Measurements from ENCODE around the gene PRSS8.
"Not testable (repeated sequence)": the region's sequence is repeated elsewhere in the genome, so short reads cannot be mapped to it uniquely, and the experiment has no call there.

The PRSS8 gene

DNA sequence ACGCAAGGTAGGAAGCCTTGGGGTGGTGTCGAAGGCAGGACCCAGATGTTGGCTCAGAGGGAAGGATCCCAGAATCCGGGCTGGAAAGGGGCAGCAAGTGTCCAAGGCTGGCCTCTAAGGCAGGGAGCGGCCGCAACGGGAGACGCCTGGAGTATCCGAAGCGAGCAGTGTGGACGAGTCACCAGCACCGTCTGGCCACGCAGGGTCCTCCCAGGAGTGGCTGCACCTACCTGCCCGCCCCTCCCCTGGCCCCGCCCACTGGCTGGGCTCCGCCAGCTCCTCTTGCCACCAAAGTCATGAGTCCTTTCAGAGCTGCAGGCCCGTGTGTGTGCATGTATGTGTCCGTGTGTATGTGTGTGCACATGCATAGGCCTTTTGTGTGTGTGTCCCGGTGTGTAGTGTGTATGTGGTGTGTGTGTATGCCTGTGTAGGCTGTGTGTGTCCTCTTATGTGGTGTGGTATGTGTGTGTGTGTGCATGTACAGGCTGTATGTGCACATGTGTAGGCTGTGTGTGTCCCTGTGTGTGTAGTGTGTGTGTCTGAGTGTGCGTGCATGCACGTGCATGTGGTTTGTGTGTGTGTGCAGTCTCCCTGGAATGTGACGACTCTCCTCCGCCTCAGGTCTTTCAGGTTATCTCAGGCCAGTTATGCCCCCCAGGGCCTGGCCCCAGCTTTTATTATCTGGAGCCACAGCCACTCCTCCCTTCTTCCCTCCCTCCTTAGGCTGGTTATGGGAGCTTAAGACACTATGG is at the start of gene PRSS8:
TSS of gene PRSS8 (minus strand) at position 193 of the 752 bp plus-strand sequence. CDS start 229 bp downstream, outside the sequence.
- DNase-seq (ENCODE audit: low read depth) = no peak

DNA sequence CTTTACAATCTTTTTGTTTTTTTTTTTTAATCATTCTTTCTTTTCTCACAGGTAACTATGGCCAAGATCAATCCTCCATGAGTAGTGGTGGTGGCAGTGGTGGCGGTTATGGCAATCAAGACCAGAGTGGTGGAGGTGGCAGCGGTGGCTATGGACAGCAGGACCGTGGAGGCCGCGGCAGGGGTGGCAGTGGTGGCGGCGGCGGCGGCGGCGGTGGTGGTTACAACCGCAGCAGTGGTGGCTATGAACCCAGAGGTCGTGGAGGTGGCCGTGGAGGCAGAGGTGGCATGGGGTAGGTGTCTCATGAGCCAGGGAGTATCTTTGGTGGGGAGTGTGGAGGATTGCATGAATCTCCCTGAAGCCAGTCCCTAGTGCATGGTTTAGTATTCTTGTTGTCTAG is 49.4 kb upstream of the PRSS8 start:
- DNase-seq (ENCODE audit: low read depth) = no peak

GRCh38 chr16:31183432-31184428 is 48.2 kb upstream of the PRSS8 start:
- DNase-seq (ENCODE audit: low read depth) = no peak

DNA sequence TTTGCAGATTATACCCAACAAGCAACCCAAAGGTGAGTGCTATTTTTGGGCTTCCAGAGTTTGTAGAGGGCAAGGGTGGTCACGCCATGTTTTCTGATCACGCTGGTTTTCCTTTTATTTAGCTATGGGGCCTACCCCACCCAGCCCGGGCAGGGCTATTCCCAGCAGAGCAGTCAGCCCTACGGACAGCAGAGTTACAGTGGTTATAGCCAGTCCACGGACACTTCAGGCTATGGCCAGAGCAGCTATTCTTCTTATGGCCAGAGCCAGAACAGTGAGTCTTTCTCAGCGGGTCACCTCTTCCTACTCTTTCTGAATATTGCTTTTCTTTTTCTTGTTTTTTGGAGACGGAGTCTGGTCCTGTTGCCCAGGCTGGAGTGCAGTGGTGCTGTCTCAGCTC is 46.9 kb upstream of the PRSS8 start:
- DNase-seq (ENCODE audit: low read depth) = no peak

DNA sequence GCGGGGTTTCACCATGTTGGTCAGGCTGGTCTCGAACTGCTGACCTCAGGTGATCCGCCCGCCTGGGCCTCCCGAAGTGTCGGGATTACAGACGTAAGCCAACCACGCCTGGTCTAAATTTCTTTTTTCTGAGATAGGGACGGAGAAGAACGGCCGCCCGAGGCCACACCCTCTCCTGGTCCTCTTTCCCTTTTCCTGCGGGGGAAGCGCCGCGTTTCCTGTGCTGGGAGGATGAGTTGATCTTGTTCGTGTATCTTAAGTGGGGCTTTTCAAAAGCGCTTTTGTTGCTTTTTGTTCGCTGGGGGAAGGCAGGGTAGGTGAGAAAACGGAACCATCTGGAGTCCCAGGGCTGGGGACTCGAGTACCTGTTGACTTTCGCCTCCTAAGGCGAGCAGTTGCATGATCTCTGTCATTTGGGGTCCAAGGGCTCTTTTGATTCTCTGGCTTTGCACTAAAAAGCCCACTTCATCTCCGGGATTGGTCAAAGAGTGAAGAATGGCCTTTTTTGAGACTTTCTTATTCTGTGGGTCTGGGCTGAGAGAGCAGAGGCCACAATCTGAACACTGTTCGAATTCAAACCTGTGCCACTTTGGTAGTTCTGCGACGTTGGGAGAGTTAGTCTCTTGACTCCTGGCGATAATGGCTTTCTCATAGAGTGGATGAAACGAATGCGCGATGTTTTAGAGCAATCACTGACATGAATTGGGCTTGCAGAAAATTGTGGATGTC is 45.7 kb upstream of the PRSS8 start:
- no peak for DNase-seq (ENCODE audit: low read depth)

DNA sequence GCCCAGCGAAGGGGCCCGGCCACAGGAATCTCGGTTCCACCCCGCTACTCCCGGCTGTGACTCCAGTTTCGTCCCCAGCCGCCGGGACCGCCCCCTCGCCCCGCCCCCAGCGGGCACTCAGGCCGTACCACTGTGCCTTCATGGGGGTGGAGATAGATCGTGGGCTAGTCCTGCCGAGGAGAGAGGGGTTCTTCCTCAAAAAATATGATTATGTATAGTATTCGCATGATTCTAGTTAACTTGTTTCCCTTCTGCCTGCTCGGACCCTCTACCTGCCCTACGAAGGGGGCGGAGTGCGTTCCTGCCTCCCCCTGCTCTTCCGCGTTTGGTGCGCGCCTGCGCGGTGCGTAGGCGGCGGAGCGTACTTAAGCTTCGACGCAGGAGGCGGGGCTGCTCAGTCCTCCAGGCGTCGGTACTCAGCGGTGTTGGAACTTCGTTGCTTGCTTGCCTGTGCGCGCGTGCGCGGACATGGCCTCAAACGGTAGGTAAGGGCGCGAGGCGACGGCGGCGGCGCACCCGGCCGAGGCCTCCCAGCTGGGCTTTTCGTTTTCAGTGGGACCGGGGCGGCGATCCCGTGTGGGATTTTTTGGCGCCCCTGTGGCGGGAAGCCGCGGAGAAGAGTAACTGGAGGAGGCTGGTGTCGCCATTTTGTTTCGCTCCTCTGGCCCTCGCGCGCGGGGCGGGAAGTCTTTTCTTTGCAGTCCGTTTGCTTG is 44.4 kb upstream of the PRSS8 start, which contains the start of gene FUS:
TSS of gene FUS (plus strand) at position 393 of the 713 bp plus-strand sequence. CDS start at position 469, 76 bp downstream.
- peak; percentile 83 for DNase-seq (ENCODE audit: low read depth)

DNA sequence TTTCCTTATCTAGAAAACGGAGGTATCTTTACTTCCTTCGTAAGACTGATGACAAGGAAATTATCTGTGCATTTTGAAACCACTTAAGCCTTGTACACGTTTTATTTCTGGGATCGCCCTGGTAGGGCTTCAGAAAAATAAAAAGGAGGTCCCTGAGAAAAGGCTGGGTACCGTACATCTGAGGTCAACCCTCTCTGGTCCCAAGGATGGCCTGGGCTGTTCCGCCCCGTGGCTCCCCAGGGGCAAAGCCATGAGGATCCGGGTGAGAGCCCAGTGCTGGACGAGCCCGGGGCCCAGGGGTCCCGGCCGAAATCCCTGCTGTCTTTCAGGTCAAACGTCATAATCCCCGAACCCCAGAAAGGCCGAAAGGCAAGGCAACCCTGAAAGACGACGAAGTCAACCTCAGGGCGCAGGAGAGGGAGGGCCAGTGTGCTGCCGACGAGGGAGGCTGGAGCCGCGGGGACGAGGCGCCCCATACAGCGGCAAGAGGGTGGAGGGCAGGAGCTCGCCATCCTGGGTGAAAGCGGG is 43.8 kb upstream of the PRSS8 start:
- no peak for DNase-seq (ENCODE audit: low read depth)

DNA sequence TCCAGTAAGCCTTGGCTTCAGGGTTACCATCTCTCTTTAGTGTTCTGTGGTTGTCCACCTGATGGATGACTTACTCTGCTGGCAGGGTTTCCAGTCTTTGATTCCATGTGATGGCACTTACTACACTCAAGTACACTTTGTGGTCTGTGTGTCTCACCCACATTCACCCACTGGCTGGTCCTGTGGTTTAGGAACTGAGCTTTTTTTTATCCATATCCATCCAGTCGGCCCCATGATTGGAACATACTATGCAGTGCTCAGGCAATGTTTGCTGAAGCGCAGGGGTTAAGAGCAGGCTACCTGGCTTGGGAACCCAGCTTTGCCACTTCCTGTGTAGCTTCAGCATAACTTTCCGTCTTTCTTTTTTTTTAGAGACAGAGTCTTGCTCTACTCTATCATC is 41.6 kb upstream of the PRSS8 start:
- no peak for DNase-seq (ENCODE audit: low read depth)

DNA sequence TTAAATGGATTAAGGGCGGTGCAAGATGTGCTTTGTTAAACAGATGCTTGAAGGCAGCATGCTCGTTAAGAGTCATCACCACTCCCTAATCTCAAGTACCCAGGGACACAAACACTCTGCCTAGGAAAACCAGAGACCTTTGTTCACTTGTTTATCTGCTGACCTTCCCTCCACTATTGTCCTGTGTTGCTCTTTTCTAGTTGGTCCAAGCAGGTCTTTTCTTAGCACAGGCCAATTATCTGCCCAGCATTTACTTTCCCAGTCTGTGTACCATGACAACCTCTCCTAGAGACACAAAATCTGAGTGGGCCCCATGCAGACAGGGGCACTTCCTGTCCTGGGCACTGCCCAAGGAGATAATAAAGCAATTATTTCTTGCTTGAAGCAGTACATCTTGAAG is 34.5 kb upstream of the PRSS8 start:
- not testable (repeated sequence) for DNase-seq (ENCODE audit: low read depth)

- DNase-seq (ENCODE audit: low read depth) = no peak
Measured at GRCh38 chr16:31168848-31169247, 33.3 kb upstream of the PRSS8 start.

GRCh38 chr16:31167315-31167714 is 31.8 kb upstream of the PRSS8 start:
- DNase-seq (ENCODE audit: low read depth) = no peak

GRCh38 chr16:31157136-31157535 is 21.6 kb upstream of the PRSS8 start:
- DNase-seq (ENCODE audit: low read depth) = no peak

GRCh38 chr16:31150976-31151375 is 15.4 kb upstream of the PRSS8 start:
- not testable (repeated sequence) for DNase-seq (ENCODE audit: low read depth)

DNA sequence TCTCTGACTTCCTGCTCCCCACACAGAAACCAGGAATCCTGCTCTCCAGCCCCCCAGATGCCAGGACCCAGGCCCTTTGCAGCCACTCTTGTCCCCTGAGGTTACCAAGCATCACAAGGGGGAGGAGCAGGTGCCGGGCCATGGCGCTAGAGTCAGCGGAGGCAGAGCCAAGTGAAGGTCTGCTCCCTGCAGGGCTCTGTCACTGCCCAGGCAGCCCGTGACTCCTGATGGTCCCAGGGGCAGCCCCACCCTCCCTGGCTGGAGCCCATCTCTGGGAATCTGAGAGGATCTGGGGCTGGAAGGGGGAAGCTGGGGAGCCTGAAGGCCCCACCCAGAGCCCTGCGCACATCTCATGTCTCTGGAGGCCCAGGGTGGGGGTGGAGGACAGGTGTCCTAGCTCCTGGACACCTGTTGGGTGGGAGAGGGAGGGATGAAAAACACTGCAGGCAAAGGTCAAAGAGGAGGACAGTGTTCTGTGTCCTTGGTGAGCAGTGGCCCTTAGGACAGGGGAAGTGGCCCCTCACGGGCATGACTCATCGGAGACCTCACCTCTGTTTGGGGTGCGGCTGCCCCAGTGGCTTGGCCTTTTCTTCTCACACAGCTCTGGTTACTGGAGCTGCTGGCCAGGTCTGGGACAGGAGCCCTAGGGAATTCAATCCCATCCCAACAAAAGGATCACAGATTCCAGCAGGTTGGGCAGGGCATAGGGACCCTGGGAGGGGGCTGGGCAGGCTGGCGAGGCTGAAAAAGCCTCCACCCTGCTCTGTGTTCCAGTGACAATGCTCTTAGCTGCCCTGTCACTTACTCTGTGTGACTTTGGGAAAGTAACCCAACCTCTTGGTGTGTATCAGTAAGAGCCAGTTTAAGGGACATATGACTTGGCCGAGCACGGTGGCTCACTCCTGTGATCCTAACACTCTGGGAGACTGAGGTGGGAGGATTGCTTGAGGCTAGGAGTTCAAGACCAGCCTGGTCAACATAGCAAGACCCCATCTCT is 14.7 kb upstream of the PRSS8 start, which contains the start of gene PRSS36:
TSS of gene PRSS36 (minus strand) at position 173 of the 997 bp plus-strand sequence. CDS start at position 142, 31 bp downstream.
- DNase-seq (ENCODE audit: low read depth) = no peak

DNA sequence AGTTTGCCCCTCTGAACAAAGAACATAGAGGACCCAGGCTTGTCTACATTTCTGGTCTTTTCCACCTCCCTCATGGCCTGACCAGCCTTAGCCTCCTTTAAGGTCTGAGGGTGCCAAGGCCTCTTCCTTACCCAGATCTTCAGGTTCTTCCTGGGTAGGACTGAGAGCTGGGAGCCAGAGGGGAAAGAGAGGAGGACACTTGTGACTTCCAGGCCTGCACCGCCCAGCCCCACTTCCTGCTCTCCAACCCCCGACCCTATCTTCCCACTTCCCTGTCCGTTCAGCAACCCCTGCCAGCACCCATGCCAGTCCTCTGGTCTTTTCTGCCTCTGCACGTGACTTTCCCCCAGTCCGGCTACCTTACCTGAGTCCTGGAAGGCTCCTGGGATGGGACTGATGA is 13.8 kb upstream of the PRSS8 start:
- no peak for DNase-seq (ENCODE audit: low read depth)

DNA sequence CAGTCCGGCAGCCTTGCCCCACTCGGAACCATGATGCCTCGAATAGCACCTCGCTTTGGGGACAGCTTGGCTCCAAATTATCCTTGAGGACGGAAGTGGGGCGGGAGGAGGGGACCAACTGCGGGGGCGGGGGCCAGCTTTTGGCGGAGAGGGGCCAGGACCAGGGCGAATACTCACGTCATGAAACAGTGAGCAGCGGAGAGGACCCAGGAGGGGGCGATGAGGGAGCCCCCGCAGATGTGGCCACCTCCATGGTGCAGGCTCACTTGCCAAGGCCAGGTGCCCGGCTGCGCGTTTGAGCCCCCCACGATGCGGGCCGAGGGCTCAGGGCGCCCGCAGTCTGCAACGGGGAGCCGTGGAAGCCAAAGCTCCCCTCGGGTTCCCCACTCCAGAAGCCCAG is 13.4 kb upstream of the PRSS8 start:
- DNase-seq (ENCODE audit: low read depth) = no peak

- DNase-seq (ENCODE audit: low read depth) = no peak
Measured at GRCh38 chr16:31148281-31148728, 12.8 kb upstream of the PRSS8 start.

- DNase-seq (ENCODE audit: low read depth) = no peak
Measured at GRCh38 chr16:31147574-31147973, 12.0 kb upstream of the PRSS8 start.

DNA sequence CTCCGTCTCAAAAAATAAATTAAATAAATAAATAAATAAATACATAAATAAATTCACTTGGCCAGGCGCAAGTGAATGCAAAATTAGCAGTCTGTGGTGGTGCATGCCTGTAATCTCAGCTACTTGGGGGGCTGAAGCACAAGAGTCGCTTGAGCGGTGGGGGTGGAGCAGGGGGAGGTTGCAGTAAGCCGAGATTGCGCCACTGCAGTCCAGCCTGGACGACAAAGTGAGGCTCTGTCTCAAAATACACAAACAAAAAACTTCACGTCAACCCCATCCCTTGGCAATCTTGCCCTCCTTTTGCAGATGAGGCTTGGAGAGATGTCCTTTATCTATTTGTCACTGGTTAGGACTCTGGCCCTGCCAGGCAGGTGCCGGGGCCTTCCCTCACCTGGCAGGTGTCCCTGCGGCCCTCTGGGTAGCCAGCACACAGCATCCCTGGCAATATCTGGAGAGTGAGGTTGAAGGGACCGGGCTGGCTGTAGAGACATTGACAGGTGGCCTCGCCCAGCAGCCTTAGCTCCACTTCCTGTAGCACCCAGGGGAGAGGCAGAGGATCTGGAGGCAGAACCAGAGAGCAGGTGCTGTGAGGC is 10.0 kb upstream of the PRSS8 start:
- no peak for DNase-seq (ENCODE audit: low read depth)
